HG03432 (cell line): ENCODE data around the gene CPO.

ENCODE experiments used
- ATAC-seq: cut with Tn5 transposase; IDR thresholded peaks from one replicate; pipeline ENCODE4 v1.9.1; 2021; ENCODE audit warnings: mild to moderate bottlenecking, moderate library complexity; ENCODE audit not compliant: unreplicated experiment

CPO gene

GRCh38 chr2:207008105-207008990 is 69.0 kb downstream of the CPO start:
- no peak for ATAC-seq

- no peak for ATAC-seq
Observed at GRCh38 chr2:207012461-207012860, 73.1 kb downstream of the CPO start.

DNA sequence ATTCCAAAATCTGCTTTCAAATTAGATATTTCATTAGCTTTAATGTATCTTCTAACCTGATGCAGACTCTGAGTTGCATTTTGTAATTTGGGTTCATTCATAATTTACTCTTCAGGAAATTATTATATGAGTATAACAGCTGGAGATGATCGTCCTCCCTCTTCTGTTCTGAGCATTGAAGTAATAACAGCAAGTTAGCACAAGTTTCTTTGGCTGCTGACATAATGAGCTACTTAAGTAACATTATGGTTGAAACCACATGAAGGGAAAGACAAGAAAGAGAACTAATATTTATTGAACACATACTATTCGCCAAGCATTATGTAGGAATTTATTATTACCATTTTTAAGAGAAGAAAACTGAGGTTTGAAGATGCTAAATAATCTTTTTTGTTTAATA is 75.1 kb downstream of the CPO start:
- no peak for ATAC-seq

DNA sequence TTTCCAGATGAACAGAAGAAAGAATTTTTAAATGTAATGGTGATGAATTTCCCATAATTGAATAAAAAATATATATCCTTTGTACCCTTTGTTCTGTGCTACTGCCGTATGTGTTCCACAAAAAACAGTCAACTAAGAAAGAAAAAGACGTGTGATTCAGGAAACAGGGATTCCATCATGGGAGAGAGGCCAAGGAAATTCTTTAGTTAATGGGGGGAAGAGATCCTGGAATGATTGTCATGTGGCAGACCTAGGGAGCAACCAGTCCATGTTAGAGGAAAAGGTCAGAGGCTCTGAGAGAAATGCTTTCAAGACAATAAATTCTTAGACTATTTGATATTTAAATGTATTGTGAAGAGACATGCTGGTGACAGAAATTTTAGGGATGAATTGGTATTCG is 76.6 kb downstream of the CPO start:
- ATAC-seq, result no peak
